SK-N-SH (cell line): ENCODE data around the gene FKBP8. TPM values are rescaled to one million over a fixed set of nuclear protein-coding genes. Genes with fewer than 3 reads are reported as not detected.

ENCODE experiments used
- CTCF ChIA-PET: fragments of 300-600, 350-600 bp; formaldehyde crosslinking; extraction: SDS; loops from one replicate; lab custom pipeline; 2021; lab: Yijun Ruan, JAX
- POLR2A ChIA-PET: fragments of 350-600 bp; sonication (Branson Sonifier 250); formaldehyde crosslinking; extraction: SDS; loops from one replicate; lab custom pipeline; 2020; ENCODE audit warnings: antibody characterized with exemption, inconsistent platforms; lab: Yijun Ruan, JAX
- DNase-seq: peaks from one replicate; pipeline ENCODE4 v3.0.0; 2012
- H2AFZ ChIP-seq: fragments of 200-600 bp; sonication (generic); 2 replicates; pipeline ENCODE4 v1.8.1; 2016; ENCODE audit warnings: antibody characterized with exemption, mild to moderate bottlenecking, low read depth
- H3F3A ChIP-seq: fragments of 200-600 bp; sonication (generic); replicated peaks from 2 replicates; pipeline ENCODE3; 2016; ENCODE audit warnings: antibody characterized with exemption, mild to moderate bottlenecking; ENCODE audit not compliant: insufficient read depth
- H3K27ac ChIP-seq, 2 experiments: fragments of 200-500 bp in 1 of 2; fragments of 200-600 bp in 1 of 2; sonication (Bioruptor generic) in 1 of 2; sonication (generic), shearing (Covaris generic) in 1 of 2; 2 replicates each; pipeline versions ENCODE4 v1.5.1 to v1.6.1; 2014 to 2016; ENCODE audit warnings: low read depth in 2 of 2, inconsistent platforms in 1 of 2, low read length in 1 of 2, mild to moderate bottlenecking in 1 of 2, mixed read lengths in 1 of 2
- H3K27me3 ChIP-seq: fragments of 200-600 bp; sonication (generic), shearing (Covaris generic); 2 replicates; pipeline ENCODE4 v1.6.1; 2016; ENCODE audit warnings: mixed run types; ENCODE audit not compliant: insufficient read depth
- H3K36me3 ChIP-seq, 2 experiments: fragments of 200-500 bp in 1 of 2; fragments of 200-600 bp in 1 of 2; sonication (Bioruptor generic) in 1 of 2; sonication (generic) in 1 of 2; replicated peaks in 1 of 2; 2 replicates each; pipeline versions ENCODE3 to v1.5.1; 2014 to 2016; ENCODE audit warnings: low read length in 1 of 2, mild to moderate bottlenecking in 1 of 2; ENCODE audit not compliant: insufficient read depth in 2 of 2, control insufficient read depth in 1 of 2
- H3K4me1 ChIP-seq, 2 experiments: fragments of 200-500 bp in 1 of 2; fragments of 200-600 bp in 1 of 2; sonication (Bioruptor generic) in 1 of 2; sonication (generic), shearing (Covaris generic) in 1 of 2; 2 replicates each; pipeline versions ENCODE4 v1.5.1 to v1.6.1; 2014 to 2016; ENCODE audit warnings: low read depth in 1 of 2, low read length in 1 of 2, mixed run types in 1 of 2; ENCODE audit not compliant: insufficient read depth in 2 of 2, control insufficient read depth in 1 of 2
- H3K4me2 ChIP-seq: fragments of 200-600 bp; sonication (generic), shearing (Covaris generic); 2 replicates; pipeline ENCODE4 v1.6.1; 2017; ENCODE audit warnings: mixed run types
- H3K4me3 ChIP-seq, 2 experiments: fragments of 200-500 bp in 1 of 2; fragments of 200-600 bp in 1 of 2; sonication (Bioruptor generic) in 1 of 2; sonication (generic), shearing (Covaris generic) in 1 of 2; 2 replicates each; pipeline versions ENCODE4 v1.5.1 to v1.8.1; 2014 to 2016; ENCODE audit warnings: low read depth in 2 of 2, inconsistent platforms in 1 of 2, low read length in 1 of 2, mild to moderate bottlenecking in 1 of 2, mixed read lengths in 1 of 2, moderate library complexity in 1 of 2
- H3K79me2 ChIP-seq: fragments of 200-600 bp; sonication (generic); 2 replicates; pipeline ENCODE4 v1.8.1; 2017; ENCODE audit warnings: mild to moderate bottlenecking; ENCODE audit not compliant: insufficient read depth
- H3K9ac ChIP-seq: fragments of 200-600 bp; sonication (generic); 2 replicates; pipeline ENCODE4 v1.6.1; 2017; ENCODE audit warnings: mixed run types
- H3K9me2 ChIP-seq: fragments of 200-600 bp; sonication (generic); 2 replicates; pipeline ENCODE4 v1.6.1; 2017; ENCODE audit warnings: mixed run types
- H3K9me3 ChIP-seq: fragments of 200-600 bp; sonication (generic); 2 replicates; pipeline ENCODE4 v1.6.1; 2017; ENCODE audit warnings: mixed run types, mild to moderate bottlenecking, moderate library complexity
- H4K20me1 ChIP-seq: fragments of 200-600 bp; sonication (generic); 2 replicates; pipeline ENCODE4 v1.6.1; 2017; ENCODE audit warnings: mild to moderate bottlenecking, mixed run types; ENCODE audit not compliant: insufficient read depth
- CHD2 ChIP-seq: fragments of 150-350 bp; IDR thresholded peaks from 2 replicates; pipeline ENCODE4 v1.6.1; 2018; ENCODE audit warnings: low read length; ENCODE audit not compliant: partially characterized antibody
- ELF1 ChIP-seq: IDR thresholded peaks from 2 replicates; pipeline ENCODE4 v1.4.0; 2012
- FOXJ3 ChIP-seq: sonication (generic); formaldehyde crosslinking; IDR thresholded peaks from 2 replicates; pipeline ENCODE4 v1.5.1; 2020; ENCODE audit warnings: mild to moderate bottlenecking, missing genetic modification reagents
- FOXM1 ChIP-seq: IDR thresholded peaks from 2 replicates; pipeline ENCODE4 v1.4.0; 2012; ENCODE audit warnings: low read depth, mild to moderate bottlenecking
- IRF3 ChIP-seq: fragments of 150-350 bp; IDR thresholded peaks from 2 replicates; pipeline ENCODE4 v1.6.1; 2016; ENCODE audit warnings: mild to moderate bottlenecking, low read depth, low read length
- MAX ChIP-seq: IDR thresholded peaks from 2 replicates; pipeline ENCODE4 v1.4.0; 2012; ENCODE audit warnings: low read depth
- MEF2A ChIP-seq: IDR thresholded peaks from 2 replicates; pipeline ENCODE4 v1.4.0; 2012; ENCODE audit warnings: low read depth, borderline replicate concordance
- PBX3 ChIP-seq: IDR thresholded peaks from 2 replicates; pipeline ENCODE4; 2012
- RAD21 ChIP-seq: IDR thresholded peaks from 2 replicates; pipeline ENCODE4 v1.6.1; 2012; ENCODE audit warnings: mild to moderate bottlenecking, low read length
- RXRA ChIP-seq: IDR thresholded peaks from 2 replicates; pipeline ENCODE4 v1.4.0; 2012; ENCODE audit warnings: low read depth, mild to moderate bottlenecking, borderline replicate concordance
- SIN3A ChIP-seq: IDR thresholded peaks from 2 replicates; pipeline ENCODE4 v1.6.1; 2012; ENCODE audit warnings: low read depth, mild to moderate bottlenecking, low read length, moderate library complexity, borderline replicate concordance
- SMC3 ChIP-seq: IDR thresholded peaks from 2 replicates; pipeline ENCODE4 v1.6.1; 2012; ENCODE audit warnings: low read depth, low read length, improper control_type of control experiment
- TEAD4 ChIP-seq: IDR thresholded peaks from 2 replicates; pipeline ENCODE4 v1.4.0; 2012; ENCODE audit warnings: mild to moderate bottlenecking, borderline replicate concordance; ENCODE audit not compliant: insufficient read depth
- USF2 ChIP-seq: fragments of 150-350 bp; IDR thresholded peaks from 2 replicates; pipeline ENCODE4 v1.6.1; 2017; ENCODE audit warnings: antibody characterized with exemption, low read length, low read depth, borderline replicate concordance
- ZBTB33 ChIP-seq: IDR thresholded peaks from 2 replicates; pipeline ENCODE4 v1.4.0; 2012; ENCODE audit warnings: low read depth, borderline replicate concordance
- WGBS: methylation state at CpG from one replicate; pipeline ENCODE4 v1.1.6; 2017; ENCODE audit warnings: low lambda C conversion rate; 5-methylcytosine and 5-hydroxymethylcytosine counted together
- polyA plus RNA-seq, 3 experiments: library from polyadenylated mRNA; depleted of rRNA; stranded (reverse); fragments of >200 nt; gene quantifications; 2 replicates each; pipeline ENCODE4 v1.2.3, GENCODE V29; 2012

FKBP8 gene
- polyA plus RNA-seq, 1 of the 3 experiments (the other 2 are of a cell fraction): 273 TPM

GRCh38 chr19:18589380-18590272 lies 46.3 kb upstream of the FKBP8 start:
- DNase-seq: peak; percentile 85

GRCh38 chr19:18588611-18589379 lies 45.4 kb upstream of the FKBP8 start, which contains the start of gene REX1BD:
Gene REX1BD, plus strand, starts transcription at chr19:18588798. Its CDS starts 4 bp downstream, at chr19:18588802.
- 1% methylated on average over 27 of the region's 72 CpGs for WGBS
- Histone ChIP-seq H3K79me2 (peaks cover 10% of the 10 kb centered on the region; the same call in 1 of the 2 replicates), H3K9me3 (no peaks in the 10 kb centered on the region), H3K9ac (peak within 1 kb of the TSS; percentile 79), H3K27me3 (no peaks in the 10 kb centered on the region), H3K36me3 (no peaks in the 10 kb centered on the region), H3K4me1 (peaks cover 6 to 22% of the 10 kb centered on the region in 2 experiments; a peak in 1 of 4 replicates), H3K9me2 (no peaks in the 10 kb centered on the region), H3K4me3 (peak within 1 kb of the TSS; percentile 83 to 89), H3K27ac (peak within 1 kb of the TSS; percentile 69 to 94), H4K20me1 (no peaks in the 10 kb centered on the region), H3K4me2 (peak within 1 kb of the TSS; percentile 92), H3F3A (peaks cover 26% of the 10 kb centered on the region), H2AFZ (peak within 1 kb of the TSS; percentile 84)
- CTCF ChIA-PET: interaction anchor here (0.7 to 10.5 kb wide), 40 partner anchors 8 to 399 kb away, joined by 3 to 234 read pairs (median 5); partner anchors contain the start of genes CERS1, CRTC1, ELL and KXD1
- POLR2A ChIA-PET: interaction anchor here (0.8 to 2.5 kb wide), 11 partner anchors 11 to 330 kb away, joined by 3 to 20 read pairs (median 5); partner anchors contain the start of genes COPE, DDX49, TMEM59L and UBA52
- DNase-seq: peak; percentile 89
- peak; percentile 34 for TF ChIP-seq CHD2
- peak; percentile 77; the same call in 1 of the 2 replicates for TF ChIP-seq MAX
- no peak for TF ChIP-seq USF2
- no peak for TF ChIP-seq FOXM1
- TF ChIP-seq IRF3: no peak
- 0 out of 2 replicates have a peak, but pooled peaks have one; percentile 40 for TF ChIP-seq FOXJ3 (CRISPR knock-in tag)
- peak; percentile 5; the same call in 1 of the 2 replicates for TF ChIP-seq RAD21
- peak; percentile 2; the same call in 1 of the 2 replicates for TF ChIP-seq SMC3
- TF ChIP-seq ELF1: 0 out of 2 replicates have a peak, but pooled peaks have one; percentile 21
- peak; percentile 28; the same call in 1 of the 2 replicates for TF ChIP-seq TEAD4
- no peak for TF ChIP-seq ZBTB33
- no peak for TF ChIP-seq RXRA
- no peak for TF ChIP-seq PBX3
- no peak for TF ChIP-seq MEF2A

More at GRCh38 chr19:18589380-18590272, 46.3 kb upstream of the FKBP8 start:
- Histone ChIP-seq H3F3A (peaks cover 26% of the 10 kb centered on the region), H3K27ac (peak overlapping the region; percentile 69 to 94), H3K9me2 (no peaks in the 10 kb centered on the region), H3K79me2 (peaks cover 10% of the 10 kb centered on the region; the same call in 1 of the 2 replicates), H3K4me3 (peak overlapping the region; percentile 83 to 89), H2AFZ (peak overlapping the region; percentile 79; the same call in 1 of the 2 replicates), H3K9me3 (no peaks in the 10 kb centered on the region), H3K9ac (peak overlapping the region; percentile 79), H4K20me1 (no peaks in the 10 kb centered on the region), H3K27me3 (no peaks in the 10 kb centered on the region), H3K36me3 (no peaks in the 10 kb centered on the region), H3K4me1 (peaks cover 6 to 26% of the 10 kb centered on the region in 2 experiments; a peak in 2 of 4 replicates), H3K4me2 (peak overlapping the region; percentile 92)
- TF ChIP-seq ELF1: no peak
- TF ChIP-seq SIN3A: 0 out of 2 replicates have a peak, but pooled peaks have one; percentile 4
- peak; percentile 97 for TF ChIP-seq MAX
- 2% methylated on average over 18 of the region's 52 CpGs for WGBS
- POLR2A ChIA-PET: interaction anchor here (0.6 to 2.5 kb wide), 15 partner anchors 12 to 329 kb away, joined by 3 to 20 read pairs (median 3); partner anchors contain the start of genes COPE, DDX49, TMEM59L and UBA52
- CTCF ChIA-PET: interaction anchor here (0.6 to 10.5 kb wide), 51 partner anchors 9 to 398 kb away, joined by 3 to 234 read pairs (median 5); partner anchors contain the start of genes CERS1, COPE, CRLF1 and CRTC1
